Stimulated activated naive CD8-positive, alpha-beta T cell treated with anti-CD3 and anti-CD28 coated beads, Interleukin-15, Interleukin-2, amounts not matched to agents 100 U/mL and 50 U/mL, for 24 hours (primary cell): ENCODE results near the gene RABGAP1L.
"Not testable (repeated sequence)": the region's sequence is repeated elsewhere in the genome, so short reads cannot be mapped to it uniquely, and the experiment has no call there.

ENCODE experiments used
- ATAC-seq: fragments of 150-1000 bp; cut with Tn5 transposase; one replicate; pipeline ENCODE4 v1.10.0; 2021
- DNase-seq: peaks from one replicate; pipeline ENCODE4 v3.0.0; 2021

RABGAP1L gene

GRCh38 chr1:174153825-174154107 is 5.6 kb upstream of the RABGAP1L start:
- no peak for DNase-seq
- ATAC-seq = no peak

DNA sequence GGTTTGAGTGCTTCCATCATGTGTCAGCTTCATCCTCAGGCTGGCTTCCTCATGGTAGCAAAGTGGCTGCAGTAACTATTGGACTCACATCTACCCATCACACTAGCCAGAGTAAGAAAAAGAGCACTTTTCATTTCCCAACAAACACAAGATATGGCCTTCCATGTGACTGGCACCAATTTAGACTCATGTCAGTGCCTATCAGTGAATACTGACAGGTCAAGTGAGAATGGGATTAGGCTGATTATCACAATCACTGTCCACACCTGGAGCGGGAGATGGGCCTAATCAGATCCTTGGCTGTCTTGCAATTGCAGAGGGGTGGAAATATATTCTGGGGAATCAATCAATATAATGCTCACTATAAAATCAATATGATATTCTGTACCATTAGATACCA is 2.9 kb upstream of the RABGAP1L start:
- no peak for DNase-seq
- no peak for ATAC-seq

- DNase-seq (peak; percentile 36), ATAC-seq (peak; percentile 56)
These were observed 2.0 kb upstream of the RABGAP1L start for GRCh38 chr1:174157157-174157806.

- ATAC-seq (no peak), DNase-seq (no peak)
These were observed 511 bp upstream of the RABGAP1L start for GRCh38 chr1:174158767-174159251.

GRCh38 chr1:174160109-174160473 is 771 bp downstream of the RABGAP1L start:
- DNase-seq (peak; percentile 55), ATAC-seq (peak; percentile 15)

- DNase-seq = no peak
- no peak for ATAC-seq
These were observed 1.3 kb downstream of the RABGAP1L start for GRCh38 chr1:174160603-174161002.

DNA sequence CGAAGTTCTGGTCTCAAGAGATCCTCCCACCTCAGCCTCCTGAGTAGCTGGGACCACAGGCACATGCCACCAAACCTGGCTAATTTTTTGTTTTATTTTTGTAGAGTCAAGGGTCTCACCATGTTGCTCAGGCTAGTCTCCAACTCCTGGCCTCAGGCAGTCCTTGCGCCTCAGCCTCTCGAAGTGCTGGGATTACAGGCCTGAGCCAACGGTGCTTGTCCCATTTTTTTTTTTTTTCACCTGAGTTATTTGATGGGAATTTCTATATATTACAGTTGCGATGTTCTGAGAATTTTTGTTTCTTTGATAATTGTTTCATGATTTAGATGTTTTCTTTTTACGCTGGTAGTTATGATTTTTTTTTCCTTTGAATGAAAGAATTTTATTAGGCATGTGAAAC is 2.5 kb downstream of the RABGAP1L start:
- DNase-seq (no peak), ATAC-seq (no peak)

DNA sequence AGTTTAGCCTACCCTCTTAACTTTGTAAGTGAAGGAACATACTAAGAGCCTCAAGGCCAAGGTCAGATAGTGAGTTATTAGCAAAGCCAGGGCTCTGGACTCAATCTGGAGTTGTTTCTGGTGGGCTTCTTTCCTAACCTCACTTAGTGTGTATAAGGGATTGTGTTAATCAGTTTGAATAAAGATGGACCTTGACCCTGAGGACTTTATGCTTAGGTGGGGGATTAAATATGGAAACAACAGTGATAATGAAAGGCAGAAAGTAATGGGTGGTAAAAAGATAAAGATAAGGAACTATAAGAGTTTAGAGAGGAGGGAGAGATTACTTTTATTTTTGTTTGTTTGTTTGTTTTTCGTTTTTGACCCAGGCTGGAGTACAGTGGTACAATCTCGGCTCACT is 5.5 kb downstream of the RABGAP1L start:
- DNase-seq (no peak), ATAC-seq (no peak)

- ATAC-seq (no peak), DNase-seq (no peak)
These were observed 6.3 kb downstream of the RABGAP1L start for GRCh38 chr1:174165471-174166137.

GRCh38 chr1:174166530-174167264 is 7.4 kb downstream of the RABGAP1L start:
- DNase-seq (no peak), ATAC-seq (no peak)

DNA sequence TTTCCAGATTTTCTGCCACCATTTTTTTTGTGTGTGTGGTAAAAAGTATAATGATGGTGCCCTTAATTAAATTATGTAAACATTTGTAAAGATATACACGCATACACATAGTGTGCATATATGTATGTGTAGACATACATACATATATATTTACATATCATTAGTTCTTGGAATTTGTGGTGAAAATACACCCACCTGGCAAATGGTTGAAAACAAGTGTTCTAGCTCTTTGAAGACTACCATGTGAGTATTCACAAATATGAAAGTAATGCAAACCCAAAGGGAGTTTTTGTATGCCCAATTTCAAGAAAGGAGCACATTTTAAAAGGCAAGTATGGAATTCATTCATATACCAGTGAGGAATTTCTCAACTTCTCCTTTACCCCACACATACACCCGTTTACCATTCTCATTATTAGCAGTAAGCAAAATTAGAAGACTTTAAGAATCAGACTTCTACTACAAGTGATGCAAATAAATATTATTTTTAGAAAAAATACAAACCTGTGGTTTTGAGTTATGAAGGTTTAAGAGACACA is 8.0 kb downstream of the RABGAP1L start:
- DNase-seq (no peak), ATAC-seq (no peak)

DNA sequence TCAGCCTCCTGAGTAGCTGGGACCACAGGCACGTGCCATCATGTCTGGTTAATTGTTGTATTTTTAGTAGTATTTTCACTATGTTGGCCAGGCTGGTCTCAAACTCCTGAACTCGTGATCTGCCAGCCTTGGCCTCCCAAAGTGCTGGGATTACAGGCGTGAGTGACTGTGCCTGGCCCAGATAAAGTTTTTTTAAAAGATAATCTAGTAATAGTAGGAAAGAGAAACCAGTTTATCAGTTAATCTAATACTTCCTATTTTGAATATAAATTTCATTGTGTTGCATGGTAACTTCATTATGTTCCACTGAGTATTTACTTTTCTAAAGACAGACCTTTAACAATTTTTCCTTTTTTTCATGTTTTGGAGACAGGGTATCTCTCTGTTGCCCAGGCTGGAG is 10.0 kb downstream of the RABGAP1L start:
- ATAC-seq = no peak

GRCh38 chr1:174171073-174171472 is 11.8 kb downstream of the RABGAP1L start:
- no peak for DNase-seq
- no peak for ATAC-seq

More for the DNA sequence above, 10.0 kb downstream of the RABGAP1L start:
- no peak for DNase-seq

DNA sequence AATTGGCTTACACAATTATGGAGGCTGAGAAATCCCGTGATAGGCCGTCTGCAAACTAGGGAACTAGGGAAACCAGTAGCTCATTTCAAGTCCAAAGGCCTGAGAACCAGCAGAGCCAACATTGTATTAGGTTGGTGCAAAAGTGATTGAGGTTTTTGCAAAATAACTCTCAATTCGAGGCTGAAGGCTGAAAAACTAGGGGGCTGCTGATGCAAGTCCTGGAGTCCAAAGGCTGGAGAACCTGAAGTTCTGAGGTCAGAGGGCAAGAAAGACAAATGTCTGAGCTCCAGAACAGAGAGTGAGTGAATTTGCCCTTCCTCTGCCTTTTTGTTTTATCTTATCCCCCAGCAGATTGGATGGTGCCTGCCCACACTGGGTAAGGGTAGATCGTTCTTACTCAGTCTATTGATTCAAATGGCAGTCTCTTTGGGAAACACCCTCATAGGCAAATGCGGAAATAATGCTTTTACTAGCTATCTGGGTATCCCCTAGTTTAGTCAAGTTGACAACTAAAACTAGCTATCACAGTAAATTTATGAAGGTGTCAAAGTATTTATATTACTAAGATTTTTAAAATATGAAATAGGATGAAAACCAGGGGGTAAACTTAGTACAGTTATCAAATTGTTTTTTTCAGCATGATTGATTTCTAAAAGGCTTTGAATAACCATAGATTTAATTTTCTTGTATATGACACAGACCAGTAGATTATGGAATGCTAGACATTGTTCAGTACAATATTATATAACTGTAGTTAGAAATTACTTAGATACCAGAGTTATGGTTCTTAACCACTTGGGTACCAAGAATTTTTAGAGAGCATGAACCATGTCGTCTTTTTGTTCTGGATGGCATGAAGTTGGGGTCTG is 15.4 kb downstream of the RABGAP1L start:
- ATAC-seq = peak; percentile 92

DNA sequence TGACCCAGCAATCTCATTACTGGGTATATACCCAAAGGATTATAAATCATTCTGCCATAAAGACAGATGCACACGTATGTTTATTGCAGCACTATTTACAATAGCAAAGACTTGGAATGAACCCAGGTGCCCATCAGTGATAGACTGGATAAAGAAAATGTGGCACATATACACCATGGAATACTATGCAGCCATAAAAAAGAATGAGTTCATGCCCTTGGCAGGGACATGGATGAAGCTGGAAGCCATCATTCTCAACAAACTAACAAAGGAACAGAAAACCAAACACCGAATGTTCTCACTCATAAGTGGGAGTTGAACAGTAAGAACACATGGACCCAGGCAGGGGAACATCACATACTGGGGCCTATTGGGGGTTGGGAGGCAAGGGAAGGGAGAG is 19.1 kb downstream of the RABGAP1L start:
- not testable (repeated sequence) for ATAC-seq, DNase-seq

More for the DNA sequence above, 15.4 kb downstream of the RABGAP1L start:
- no peak for DNase-seq

GRCh38 chr1:174189428-174190062 is 30.2 kb downstream of the RABGAP1L start:
- peak; percentile 52 for ATAC-seq
- no peak for DNase-seq

DNA sequence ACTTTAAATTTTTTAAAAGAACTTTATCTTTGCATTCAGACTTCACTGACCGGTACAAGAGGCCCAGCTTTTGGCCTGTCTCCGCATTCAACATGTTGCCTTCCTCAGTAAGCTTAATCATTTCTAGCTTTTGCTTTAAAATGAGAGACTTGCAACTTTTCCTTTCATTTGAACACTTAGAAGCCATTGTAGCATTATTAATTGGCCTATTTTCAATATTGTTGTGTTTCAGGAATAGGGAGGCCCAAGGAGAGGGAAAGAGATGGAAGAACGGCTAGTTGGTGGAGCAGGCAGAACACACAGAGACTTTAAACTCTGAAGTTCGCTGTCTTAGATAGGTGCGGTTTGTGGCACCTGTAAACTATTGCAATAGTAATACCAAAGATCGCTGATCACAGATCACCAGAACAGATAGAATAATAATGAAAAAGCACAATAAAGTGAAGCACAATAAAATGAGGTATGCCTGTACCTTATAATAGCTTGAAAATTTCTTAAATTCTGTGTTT is 31.4 kb downstream of the RABGAP1L start:
- ATAC-seq (no peak), DNase-seq (no peak)

DNA sequence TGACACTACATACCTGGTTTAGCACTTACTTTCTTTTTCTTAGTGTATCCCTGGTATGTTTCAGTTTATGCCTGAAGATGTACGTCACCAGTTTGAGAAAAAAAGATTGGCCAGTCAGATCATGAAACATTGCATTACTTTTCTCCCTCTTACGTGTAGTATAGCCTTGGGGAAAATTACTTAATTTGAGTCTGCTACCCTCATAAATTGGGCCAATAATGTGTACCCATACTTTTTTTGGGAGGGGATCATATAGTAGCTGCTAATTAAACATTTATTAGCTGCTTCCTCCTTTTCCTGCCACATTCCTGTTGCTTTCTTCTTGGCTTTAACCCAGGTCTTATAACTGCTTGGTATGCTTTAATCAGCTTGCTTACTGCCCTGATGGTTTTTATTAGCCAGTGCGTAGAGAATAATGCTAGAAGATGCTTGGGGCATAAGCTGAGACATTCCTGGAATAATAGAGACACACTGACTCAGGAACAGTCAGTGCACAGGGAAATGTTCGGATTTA is 32.1 kb downstream of the RABGAP1L start:
- no peak for DNase-seq

GRCh38 chr1:174194461-174194860 is 35.1 kb downstream of the RABGAP1L start:
- no peak for ATAC-seq

More for the DNA sequence above, 32.1 kb downstream of the RABGAP1L start:
- ATAC-seq = no peak

GRCh38 chr1:174197088-174197487 is 37.8 kb downstream of the RABGAP1L start:
- no peak for DNase-seq
- no peak for ATAC-seq

More at GRCh38 chr1:174194461-174194860, 35.1 kb downstream of the RABGAP1L start:
- DNase-seq = no peak

DNA sequence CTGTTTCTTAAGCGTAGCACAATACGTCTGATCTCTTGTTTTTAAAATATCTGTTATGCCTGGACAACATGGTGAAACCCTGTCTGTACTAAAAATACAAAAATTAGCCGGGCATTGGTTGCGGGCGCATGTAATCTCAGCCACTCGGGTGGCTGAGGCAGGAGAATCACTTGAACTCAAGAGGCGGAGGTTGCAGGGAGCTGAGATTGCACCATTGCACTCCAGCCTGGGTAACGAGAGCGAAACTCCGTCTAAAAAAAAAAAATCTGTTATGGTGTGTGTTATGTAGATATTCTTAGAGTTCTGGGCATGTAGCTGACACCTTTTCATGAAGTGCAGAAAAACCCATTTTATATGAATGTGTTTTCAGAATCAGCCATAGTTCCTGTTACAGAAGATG is 38.2 kb downstream of the RABGAP1L start:
- ATAC-seq (no peak), DNase-seq (no peak)
